Bronchial epithelial cell (primary cell): Measurements from ENCODE around the gene RNF151. TPM values are rescaled to one million over a fixed set of nuclear protein-coding genes. Genes with fewer than 3 reads are reported as not detected.

ENCODE experiments used
- DNase-seq: peaks from one replicate; pipeline ENCODE4 v3.0.0-alpha.2; 2010; ENCODE audit warnings: low read depth
- FAIRE-seq: peaks from 2 replicates; lab custom pipeline; 2011; peaks lifted over from hg19 to GRCh38; lab: Jason Lieb, UNC
- H3K27me3 ChIP-seq: 2 replicates; pipeline ENCODE4 v1.5.1; 2011; ENCODE audit warnings: low read length; ENCODE audit not compliant: control insufficient read depth, insufficient read depth
- H3K36me3 ChIP-seq: 2 replicates; pipeline ENCODE4 v1.5.1; 2011; ENCODE audit warnings: low read length; ENCODE audit not compliant: control insufficient read depth, insufficient read depth
- H3K4me3 ChIP-seq: 2 replicates; pipeline ENCODE4 v1.5.1; 2011; ENCODE audit warnings: mild to moderate bottlenecking, low read depth, low read length, control low read depth
- total RNA-seq: library from RNA; depleted of rRNA; stranded (reverse); fragments of >200 nt; gene quantifications from 2 replicates; pipeline ENCODE4 v1.2.1, GENCODE V29; 2014
- TF ChIP-seq, protein P1 (sequence below): IDR thresholded peaks from 2 replicates; pipeline ENCODE4 v1.5.1; 2011; ENCODE audit warnings: mild to moderate bottlenecking, moderate library complexity, low read length, control low read depth, inconsistent platforms; ENCODE audit not compliant: insufficient read depth, severe bottlenecking

Gene RNF151
- total RNA-seq, 1 donor from 2014 or later = not detected

DNA sequence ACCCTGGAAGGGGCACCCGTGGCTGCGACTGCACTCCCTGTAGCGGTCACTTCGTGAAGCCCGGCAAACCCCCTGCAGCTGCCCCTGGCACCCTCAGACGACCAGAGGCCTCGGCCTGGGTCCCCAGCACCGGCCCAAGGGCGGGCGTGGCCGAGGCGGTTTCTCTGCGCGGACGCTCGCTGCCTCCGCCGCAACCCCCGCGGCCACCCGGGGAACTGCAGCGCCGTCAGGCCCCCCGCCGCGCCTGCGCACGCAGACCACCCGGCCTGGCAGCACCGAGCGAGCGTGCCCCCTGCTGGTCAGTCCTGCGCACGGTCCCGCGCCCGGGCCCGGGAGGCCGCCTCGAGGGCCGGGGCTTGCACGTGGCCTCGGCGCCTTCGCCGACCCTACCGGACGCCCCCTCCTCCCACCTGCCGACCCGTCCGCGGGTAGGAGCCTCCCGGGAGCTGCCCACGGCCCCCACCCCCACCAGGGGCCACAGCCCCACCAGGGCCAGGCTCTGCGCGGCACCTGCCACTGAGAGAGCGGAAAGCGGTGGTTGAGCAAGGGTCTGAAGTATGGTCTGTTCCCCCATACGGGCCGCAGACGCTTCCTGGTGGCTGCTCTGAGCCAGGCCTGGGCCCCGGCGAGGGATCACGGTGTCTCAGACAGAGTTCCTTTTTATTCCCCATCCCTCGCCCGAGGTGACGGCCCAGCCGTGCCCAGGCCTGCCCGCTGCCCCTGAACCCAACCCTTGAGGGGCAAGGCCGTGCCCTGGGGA, 36.9 kb upstream of the RNF151 start:
- TF ChIP-seq, protein P1, sequence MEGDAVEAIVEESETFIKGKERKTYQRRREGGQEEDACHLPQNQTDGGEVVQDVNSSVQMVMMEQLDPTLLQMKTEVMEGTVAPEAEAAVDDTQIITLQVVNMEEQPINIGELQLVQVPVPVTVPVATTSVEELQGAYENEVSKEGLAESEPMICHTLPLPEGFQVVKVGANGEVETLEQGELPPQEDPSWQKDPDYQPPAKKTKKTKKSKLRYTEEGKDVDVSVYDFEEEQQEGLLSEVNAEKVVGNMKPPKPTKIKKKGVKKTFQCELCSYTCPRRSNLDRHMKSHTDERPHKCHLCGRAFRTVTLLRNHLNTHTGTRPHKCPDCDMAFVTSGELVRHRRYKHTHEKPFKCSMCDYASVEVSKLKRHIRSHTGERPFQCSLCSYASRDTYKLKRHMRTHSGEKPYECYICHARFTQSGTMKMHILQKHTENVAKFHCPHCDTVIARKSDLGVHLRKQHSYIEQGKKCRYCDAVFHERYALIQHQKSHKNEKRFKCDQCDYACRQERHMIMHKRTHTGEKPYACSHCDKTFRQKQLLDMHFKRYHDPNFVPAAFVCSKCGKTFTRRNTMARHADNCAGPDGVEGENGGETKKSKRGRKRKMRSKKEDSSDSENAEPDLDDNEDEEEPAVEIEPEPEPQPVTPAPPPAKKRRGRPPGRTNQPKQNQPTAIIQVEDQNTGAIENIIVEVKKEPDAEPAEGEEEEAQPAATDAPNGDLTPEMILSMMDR = peak; percentile 79
- DNase-seq (peak; percentile 41), FAIRE-seq (no peak)
- Histone ChIP-seq H3K27me3 (peaks cover 3% of the 10 kb centered on the region), H3K4me3 (peak overlapping the region; percentile 43), H3K36me3 (no peaks in the 10 kb centered on the region)

- peaks cover 3% of the 10 kb centered on the region for H3K27me3 ChIP-seq
- TF ChIP-seq, protein P1 = no peak
- H3K36me3 ChIP-seq = no peaks in the 10 kb centered on the region
- no peak for FAIRE-seq
- DNase-seq = no peak
- no peak overlapping the region for H3K4me3 ChIP-seq
These were observed 36.3 kb upstream of the RNF151 start for GRCh38 chr16:1930338-1930720.

DNA sequence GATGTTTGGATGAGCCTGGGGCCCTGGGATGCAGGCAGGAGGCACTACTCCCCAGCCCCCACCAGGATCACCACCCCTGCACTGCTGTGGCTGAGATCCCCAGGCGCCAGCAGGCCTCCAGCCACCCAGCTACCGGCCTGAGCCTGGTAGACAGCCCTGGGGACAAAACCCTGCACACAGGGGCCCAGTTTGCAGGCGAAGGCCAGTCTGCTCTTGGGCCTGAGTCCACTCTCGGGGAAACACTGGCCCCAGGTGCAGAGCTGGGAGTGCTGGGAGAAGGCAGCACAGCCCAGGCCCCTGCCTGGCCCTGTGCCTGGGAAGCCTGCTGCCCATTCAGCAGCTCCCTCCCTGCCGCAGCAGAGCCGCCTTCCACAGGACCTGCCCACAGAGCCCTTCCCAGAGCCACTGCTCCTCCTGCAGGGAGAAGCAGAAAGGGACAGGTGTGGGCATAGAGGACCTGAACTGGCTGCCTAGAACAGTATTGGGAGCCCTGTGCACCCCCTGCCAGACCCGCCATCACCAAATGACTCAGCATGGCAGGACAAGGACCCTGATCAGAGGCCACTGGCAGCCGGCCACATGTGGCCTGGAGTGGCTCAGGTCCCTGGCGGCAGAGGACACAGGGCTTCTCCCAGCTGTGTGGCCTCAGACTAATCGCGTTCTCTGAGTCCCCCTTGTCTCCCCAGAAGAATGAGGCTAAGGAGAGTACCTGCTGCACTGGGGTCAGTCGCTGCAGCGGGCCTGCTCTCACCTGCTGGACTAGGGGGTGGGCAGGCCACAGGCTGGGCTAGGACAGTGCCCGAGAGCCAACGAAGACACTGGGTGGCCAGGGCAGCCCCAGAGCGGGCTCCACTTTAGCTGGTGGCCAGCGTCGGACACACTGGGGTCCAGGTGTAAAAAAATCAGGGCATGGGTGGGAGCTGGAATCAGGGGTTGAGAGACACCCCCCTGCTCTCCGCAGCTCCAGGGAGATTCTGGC, 34.3 kb upstream of the RNF151 start:
- no peaks in the 10 kb centered on the region for H3K36me3 ChIP-seq
- H3K27me3 ChIP-seq = no peaks in the 10 kb centered on the region
- FAIRE-seq = no peak
- peak; percentile 30 for DNase-seq
- H3K4me3 ChIP-seq = no peak overlapping the region
- TF ChIP-seq, protein P1 = peak; percentile 60

- FAIRE-seq = no peak
- Histone ChIP-seq H3K27me3 (no peaks in the 10 kb centered on the region), H3K36me3 (no peaks in the 10 kb centered on the region), H3K4me3 (no peak overlapping the region)
- no peak for DNase-seq
- TF ChIP-seq, protein P1 = no peak
These were observed 33.5 kb upstream of the RNF151 start for GRCh38 chr16:1933097-1933661.

- H3K36me3 ChIP-seq = peaks cover 14% of the 10 kb centered on the region
- FAIRE-seq = no peak
- no peak overlapping the region for H3K4me3 ChIP-seq
- DNase-seq = no peak
- H3K27me3 ChIP-seq = no peaks in the 10 kb centered on the region
- TF ChIP-seq, protein P1 = no peak
These were observed 29.6 kb upstream of the RNF151 start for GRCh38 chr16:1936945-1937479.
